H1 (cell line): ENCODE measurements around the gene TTBK2. TPM values are rescaled to one million over a fixed set of nuclear protein-coding genes. Genes with fewer than 3 reads are reported as not detected.

Experiments used
- CTCF ChIA-PET: fragments of 300-600 bp; sonication (Branson Sonifier 250); formaldehyde crosslinking; loops from one replicate; lab custom pipeline; 2021; ENCODE audit not compliant: partially characterized antibody; lab: Charles Lee
- POLR2A ChIA-PET: fragments of 300-600 bp; sonication (Branson Sonifier 250); formaldehyde crosslinking; loops from one replicate; lab custom pipeline; 2021; ENCODE audit warnings: inconsistent platforms; ENCODE audit not compliant: partially characterized antibody; lab: Charles Lee
- DNase-seq, 2 experiments: peaks; one replicate each; pipeline versions ENCODE4 v3.0.0 to v3.0.0-alpha.2; 2010 to 2022; ENCODE audit warnings: low spot score in 2 of 2, low read depth in 1 of 2, mixed read lengths in 1 of 2
- FAIRE-seq: peaks from 2 replicates; lab custom pipeline; 2011; peaks lifted over from hg19 to GRCh38; lab: Jason Lieb, UNC
- H2AFZ ChIP-seq: 2 replicates; pipeline ENCODE4 v1.8.1; 2012; ENCODE audit warnings: low read length, inconsistent platforms
- H2AK5ac ChIP-seq: 2 replicates; pipeline ENCODE4 v1.6.1; 2013; ENCODE audit warnings: low read depth, low read length
- H2BK120ac ChIP-seq: replicated peaks from 2 replicates; pipeline ENCODE3; 2013; ENCODE audit warnings: low read depth, low read length, inconsistent platforms
- H2BK12ac ChIP-seq: 2 replicates; pipeline ENCODE4 v1.6.1; 2013; ENCODE audit warnings: low read depth, low read length
- H2BK15ac ChIP-seq: 2 replicates; pipeline ENCODE4 v1.6.1; 2013; ENCODE audit warnings: low read length
- H2BK20ac ChIP-seq: 2 replicates; pipeline ENCODE4 v1.6.1; 2013; ENCODE audit warnings: low read length
- H2BK5ac ChIP-seq: 2 replicates; pipeline ENCODE4 v1.6.1; 2013; ENCODE audit warnings: low read depth, low read length
- H3K14ac ChIP-seq: 2 replicates; pipeline ENCODE4 v1.6.1; 2013; ENCODE audit warnings: inconsistent platforms; ENCODE audit not compliant: insufficient read length
- H3K18ac ChIP-seq: 2 replicates; pipeline ENCODE4 v1.6.1; 2013; ENCODE audit warnings: low read length; ENCODE audit errors: extremely low read depth
- H3K23ac ChIP-seq: 2 replicates; pipeline ENCODE4 v1.6.1; 2013; ENCODE audit warnings: inconsistent platforms; ENCODE audit not compliant: insufficient read length
- H3K23me2 ChIP-seq: 2 replicates; pipeline ENCODE4 v1.6.1; 2013; ENCODE audit warnings: low read depth, low read length
- H3K27ac ChIP-seq: 2 replicates; pipeline ENCODE4 v1.6.1; 2011; ENCODE audit warnings: low read depth, low read length, inconsistent platforms
- H3K27me3 ChIP-seq, 4 experiments: replicated peaks in 1 of 4; 1 replicate in 1 of 4; 2 replicates in 3 of 4; pipeline versions ENCODE4 v1.6.1 to v1.8.1; 2011 to 2013; ENCODE audit warnings: low read length in 3 of 4, mild to moderate bottlenecking in 3 of 4, inconsistent platforms in 2 of 4, mixed read lengths in 2 of 4, moderate library complexity in 1 of 4; ENCODE audit not compliant: control insufficient read depth in 3 of 4, insufficient read depth in 3 of 4; ENCODE audit errors: extremely low read depth in 1 of 4
- H3K36me3 ChIP-seq, 4 experiments: 2 replicates each; pipeline versions ENCODE4 v1.6.1 to v1.8.1; 2011 to 2013; ENCODE audit warnings: mild to moderate bottlenecking in 4 of 4, low read length in 3 of 4, moderate library complexity in 2 of 4, control low read depth in 1 of 4, inconsistent platforms in 1 of 4; ENCODE audit not compliant: insufficient read depth in 4 of 4, control insufficient read depth in 2 of 4
- H3K4ac ChIP-seq: replicated peaks from 2 replicates; pipeline ENCODE3; 2013; ENCODE audit warnings: low read length, low read depth, mixed read lengths, inconsistent platforms; ENCODE audit not compliant: insufficient read length
- H3K4me1 ChIP-seq, 4 experiments: replicated peaks in 1 of 4; 1 replicate in 1 of 4; 2 replicates in 3 of 4; pipeline versions ENCODE4 v1.6.1 to v1.8.1; 2011 to 2013; ENCODE audit warnings: low read length in 3 of 4, inconsistent platforms in 2 of 4, mixed read lengths in 1 of 4; ENCODE audit not compliant: insufficient read depth in 4 of 4, control insufficient read depth in 3 of 4
- H3K4me2 ChIP-seq, 2 experiments: 2 replicates each; pipeline versions ENCODE4 v1.6.1 to v1.8.1; 2011 to 2013; ENCODE audit warnings: low read depth in 2 of 2, low read length in 2 of 2, control low read depth in 1 of 2, inconsistent platforms in 1 of 2, mild to moderate bottlenecking in 1 of 2; ENCODE audit not compliant: insufficient read depth in 1 of 2
- H3K4me3 ChIP-seq, 4 experiments: fragments of 200-600, 300-600 bp in 1 of 4; sonication (generic), shearing (Covaris generic), sonication (Bioruptor Twin) in 1 of 4; 2 replicates each; pipeline versions ENCODE4 v1.5.1 to v1.8.1; 2011 to 2016; ENCODE audit warnings: low read length in 4 of 4, low read depth in 3 of 4, control low read depth in 2 of 4, inconsistent platforms in 2 of 4, mild to moderate bottlenecking in 2 of 4, mixed read lengths in 1 of 4, moderate library complexity in 1 of 4; ENCODE audit not compliant: insufficient read depth in 2 of 4; ENCODE audit errors: extremely low read depth in 1 of 4
- H3K56ac ChIP-seq: replicated peaks from 2 replicates; pipeline ENCODE3; 2013; ENCODE audit warnings: low read depth, mild to moderate bottlenecking, mixed read lengths, low read length, inconsistent platforms; ENCODE audit not compliant: insufficient read length
- H3K79me1 ChIP-seq: 2 replicates; pipeline ENCODE4 v1.6.1; 2013; ENCODE audit warnings: low read depth, low read length, control low read depth
- H3K79me2 ChIP-seq, 2 experiments: 2 replicates each; pipeline versions ENCODE4 v1.6.1 to v1.8.1; 2012 to 2013; ENCODE audit warnings: low read length in 2 of 2, mild to moderate bottlenecking in 2 of 2, inconsistent platforms in 1 of 2; ENCODE audit not compliant: insufficient read depth in 2 of 2, control insufficient read depth in 1 of 2
- H3K9ac ChIP-seq, 4 experiments: replicated peaks in 1 of 4; 1 replicate in 1 of 4; 2 replicates in 3 of 4; pipeline versions ENCODE4 v1.6.1 to v1.8.1; 2011 to 2013; ENCODE audit warnings: low read depth in 3 of 4, low read length in 3 of 4, control low read depth in 2 of 4, mild to moderate bottlenecking in 2 of 4, moderate library complexity in 2 of 4, inconsistent platforms in 1 of 4; ENCODE audit errors: extremely low read depth in 1 of 4
- H3K9me3 ChIP-seq, 2 experiments: 2 replicates each; pipeline versions ENCODE4 v1.6.1 to v1.8.1; 2012 to 2013; ENCODE audit warnings: mild to moderate bottlenecking in 2 of 2, moderate library complexity in 2 of 2, control low read depth in 1 of 2, inconsistent platforms in 1 of 2, low read depth in 1 of 2, low read length in 1 of 2, mixed read lengths in 1 of 2; ENCODE audit not compliant: insufficient read depth in 2 of 2
- H4K20me1 ChIP-seq, 2 experiments: replicated peaks in 1 of 2; 2 replicates each; pipeline versions ENCODE3 to v1.8.1; 2011 to 2013; ENCODE audit warnings: inconsistent platforms in 2 of 2, low read length in 2 of 2, mild to moderate bottlenecking in 1 of 2; ENCODE audit not compliant: insufficient read depth in 2 of 2, control insufficient read depth in 1 of 2
- H4K5ac ChIP-seq: 2 replicates; pipeline ENCODE4 v1.6.1; 2013; ENCODE audit warnings: low read length, low read depth, mixed read lengths, inconsistent platforms; ENCODE audit not compliant: insufficient read length
- H4K8ac ChIP-seq: 2 replicates; pipeline ENCODE4 v1.8.0; 2013; ENCODE audit warnings: mild to moderate bottlenecking, moderate library complexity, low read length, inconsistent platforms; ENCODE audit not compliant: insufficient read depth; ENCODE audit errors: extremely low read depth
- H4K91ac ChIP-seq: replicated peaks from 2 replicates; pipeline ENCODE3; 2013; ENCODE audit warnings: low read length, mixed read lengths, inconsistent platforms; ENCODE audit not compliant: insufficient read length
- ASH2L ChIP-seq: fragments of 200-600, 300-600 bp; sonication (generic); IDR thresholded peaks from one replicate; pipeline ENCODE4 v1.7.1; 2017; ENCODE audit warnings: low read length
- CEBPB ChIP-seq: IDR thresholded peaks from 2 replicates; pipeline ENCODE4 v1.6.1; 2012; ENCODE audit warnings: low read depth, low read length
- CHD2 ChIP-seq: IDR thresholded peaks from 2 replicates; pipeline ENCODE4 v1.6.1; 2012; ENCODE audit warnings: low read length, improper control_type of control experiment
- CREB1 ChIP-seq: IDR thresholded peaks from 2 replicates; pipeline ENCODE4 v1.6.1; 2012; ENCODE audit warnings: inconsistent platforms
- CTBP2 ChIP-seq: IDR thresholded peaks from 2 replicates; pipeline ENCODE4 v1.7.0; 2011; ENCODE audit warnings: borderline replicate concordance, mild to moderate bottlenecking, moderate library complexity, mixed read lengths, low read length; ENCODE audit not compliant: insufficient read depth, insufficient read length
- KDM1A ChIP-seq: fragments of 200-600, 300-600 bp; sonication (generic); IDR thresholded peaks from 2 replicates; pipeline ENCODE4 v1.7.1; 2016; ENCODE audit warnings: mild to moderate bottlenecking, low read length, borderline replicate concordance
- POU5F1 ChIP-seq: IDR thresholded peaks from 2 replicates; pipeline ENCODE4 v1.6.1; 2011; ENCODE audit warnings: low read depth, mild to moderate bottlenecking, low read length, moderate library complexity
- SIX5 ChIP-seq: IDR thresholded peaks from 2 replicates; pipeline ENCODE4 v1.6.1; 2011; ENCODE audit warnings: mild to moderate bottlenecking, low read depth, low read length
- SRF ChIP-seq: IDR thresholded peaks from 2 replicates; pipeline ENCODE4 v1.6.1; 2011; ENCODE audit warnings: mild to moderate bottlenecking, low read depth, low read length, moderate library complexity
- WGBS, 2 experiments: shearing (Covaris generic) in 1 of 2; methylation state at CpG; one replicate each; pipeline versions ENCODE4 v1.1.6 to v1.1.7; 2013 to 2015; ENCODE audit warnings: low lambda C conversion rate in 2 of 2, mixed read lengths in 2 of 2, inconsistent platforms in 1 of 2, low coverage in 1 of 2, missing lambda C conversion rate in 1 of 2; ENCODE audit not compliant: insufficient replicate concordance in 2 of 2, insufficient coverage in 1 of 2, insufficient read length in 1 of 2; ENCODE audit errors: extremely low coverage in 1 of 2, missing lambda C conversion rate in 1 of 2; 5-methylcytosine and 5-hydroxymethylcytosine counted together
- polyA plus RNA-seq, 7 experiments: library from polyadenylated mRNA; depleted of rRNA in 3 of 7; stranded (reverse) in 5 of 7; unstranded in 2 of 7; fragments of >200 nt in 5 of 7; fragments of 200-250 nt in 2 of 7; gene quantifications; 1 replicate in 5 of 7; 2 replicates in 1 of 7; 4 replicates in 1 of 7; pipeline versions ENCODE4 v1.2.1 to v1.2.3, GENCODE V29; 2011 to 2013; ENCODE audit warnings: missing spikeins in 2 of 7, mixed read lengths in 2 of 7
- total RNA-seq: library from RNA; stranded (reverse); fragmentation: NEBNext Ultra II Directional; extraction: Animal tissue kit (Norgen Biotek cat#: 25700); gene quantifications from 2 replicates; pipeline ENCODE4 v1.2.1, GENCODE V29; 2021
- TF ChIP-seq, protein P1 (sequence below): IDR thresholded peaks from 2 replicates; pipeline ENCODE4 v1.6.1; 2012; ENCODE audit warnings: inconsistent platforms

Gene TTBK2
- total and polyA plus RNA-seq, 2 of the 8 experiments (the other 6 are each of a cell fraction or from before 2014, with no cell fraction given), result 2.7 to 18.2 TPM

DNA sequence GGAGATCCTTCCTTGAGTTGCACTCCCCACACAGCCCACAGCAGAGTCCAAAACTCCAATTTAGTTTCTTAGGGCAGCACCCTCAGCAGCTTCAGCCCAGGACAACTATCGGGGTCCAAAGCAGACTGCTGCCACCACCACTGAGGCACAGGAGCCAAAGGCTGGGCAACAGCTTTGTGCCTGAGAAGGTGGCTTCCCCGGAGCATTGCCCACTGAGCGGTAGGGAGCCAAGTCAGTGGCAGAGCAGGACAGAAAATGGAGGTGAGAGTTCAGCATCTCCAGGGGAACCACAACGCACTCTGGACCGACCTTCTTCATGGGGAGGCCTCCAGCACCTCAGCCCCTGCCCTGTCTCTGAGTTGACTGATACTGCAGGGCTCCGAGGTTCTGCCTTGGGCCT lies 227.1 kb downstream of the TTBK2 start:
- Histone ChIP-seq H3K79me1 (no peaks in the 10 kb centered on the region), H3K4me3 (no peak overlapping the region), H2BK12ac (no peak overlapping the region), H3K27me3 (no peaks in the 10 kb centered on the region), H3K9me3 (no peaks in the 10 kb centered on the region), H2AK5ac (no peak overlapping the region), H4K20me1 (peaks cover 1 to 2% of the 10 kb centered on the region in 2 experiments), H3K14ac (no peak overlapping the region), H4K5ac (no peak overlapping the region), H3K23ac (no peak overlapping the region), H3K4me2 (no peak overlapping the region), H3K27ac (no peak overlapping the region), H2BK15ac (no peak overlapping the region), H4K91ac (no peak overlapping the region), H2BK5ac (no peak overlapping the region), H3K79me2 (no peaks in the 10 kb centered on the region), H3K56ac (no peak overlapping the region), H4K8ac (no peak overlapping the region; the same call in 1 of the 2 replicates), H2BK120ac (no peak overlapping the region), H3K4me1 (no peaks in the 10 kb centered on the region), H3K23me2 (no peaks in the 10 kb centered on the region), H3K4ac (no peak overlapping the region), H2BK20ac (no peak overlapping the region), H3K18ac (no peak overlapping the region), H2AFZ (no peak overlapping the region), H3K9ac (no peak overlapping the region), H3K36me3 (peaks cover 0 to 12% (median under 1%) of the 10 kb centered on the region in 4 experiments; a peak in 3 of 8 replicates)
- ChIA-PET CTCF (interaction anchor here (1.1 kb wide), 1 partner anchor 10 kb away, joined by 3 read pairs; no protein-coding TSS in a partner anchor), POLR2A (no interaction called here)
- FAIRE-seq, result no peak
- 89% methylated on average over 6 of the region's 6 CpGs; no CpG with 5 or more reads in 1 of the 2 experiments for WGBS, 2 experiments
- no peak for DNase-seq
- no peak for TF ChIP-seq POU5F1
- TF ChIP-seq CREB1, result no peak
- TF ChIP-seq CTBP2, result no peak
- TF ChIP-seq CHD2, result no peak
- TF ChIP-seq SIX5, result no peak
- no peak for TF ChIP-seq CEBPB
- TF ChIP-seq ASH2L, result no peak
- TF ChIP-seq SRF, result no peak
- TF ChIP-seq, protein P1, sequence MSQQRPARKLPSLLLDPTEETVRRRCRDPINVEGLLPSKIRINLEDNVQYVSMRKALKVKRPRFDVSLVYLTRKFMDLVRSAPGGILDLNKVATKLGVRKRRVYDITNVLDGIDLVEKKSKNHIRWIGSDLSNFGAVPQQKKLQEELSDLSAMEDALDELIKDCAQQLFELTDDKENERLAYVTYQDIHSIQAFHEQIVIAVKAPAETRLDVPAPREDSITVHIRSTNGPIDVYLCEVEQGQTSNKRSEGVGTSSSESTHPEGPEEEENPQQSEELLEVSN, result no peak
- TF ChIP-seq KDM1A, result no peak
